GM21786 (cell line): ENCODE results near the gene MAT2B.
"Not testable (repeated sequence)": the region's sequence is repeated elsewhere in the genome, so short reads cannot be mapped to it uniquely, and the experiment has no call there.

Source experiments
- ATAC-seq: cut with Tn5 transposase; IDR thresholded peaks from one replicate; pipeline ENCODE4 v1.9.1; 2021; ENCODE audit not compliant: unreplicated experiment

MAT2B gene

DNA sequence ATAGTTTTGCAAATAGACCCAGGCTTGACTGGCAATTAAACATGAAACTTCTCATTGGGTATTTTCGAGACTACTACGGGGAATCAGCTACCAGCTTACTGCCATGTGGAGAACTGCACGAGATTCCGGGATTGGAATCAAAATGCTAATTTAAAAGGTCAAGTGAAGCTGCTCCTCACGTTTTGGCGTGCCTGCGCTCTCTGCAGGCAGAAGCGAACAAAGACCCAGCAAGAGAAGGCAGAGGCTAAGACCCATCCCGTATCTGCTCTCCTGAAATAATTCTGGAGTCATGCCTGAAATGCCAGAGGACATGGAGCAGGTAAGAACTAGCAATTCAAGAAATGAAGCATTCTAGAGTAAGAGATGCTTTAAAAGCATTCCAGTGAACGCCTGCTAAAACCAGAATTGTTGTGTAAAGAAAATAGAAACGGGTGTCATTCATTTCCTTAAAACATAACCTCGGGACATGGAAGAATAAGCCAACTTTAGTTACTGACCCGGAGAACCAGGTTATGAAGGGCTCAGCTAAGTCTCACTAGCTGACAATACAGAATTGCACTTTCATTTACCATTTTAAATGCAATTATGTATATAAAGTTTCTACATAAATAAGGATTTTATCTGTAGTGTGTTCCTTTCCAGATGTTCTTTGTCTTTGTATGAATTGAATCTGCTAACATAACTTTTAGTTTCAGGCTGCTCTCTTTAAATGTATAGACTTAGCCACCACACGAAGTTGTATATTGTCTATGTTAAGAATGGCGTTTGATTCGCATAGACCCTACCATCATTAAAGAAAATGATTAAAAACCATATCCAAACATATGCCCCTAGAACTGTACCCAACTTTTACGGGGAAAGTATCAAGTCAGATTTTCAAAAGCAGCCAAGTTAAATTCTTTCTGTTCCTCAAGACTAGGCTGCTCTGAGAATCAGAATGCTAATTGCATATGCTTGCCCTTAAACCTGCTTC lies 2.0 kb upstream of the MAT2B start:
- ATAC-seq, result no peak

DNA sequence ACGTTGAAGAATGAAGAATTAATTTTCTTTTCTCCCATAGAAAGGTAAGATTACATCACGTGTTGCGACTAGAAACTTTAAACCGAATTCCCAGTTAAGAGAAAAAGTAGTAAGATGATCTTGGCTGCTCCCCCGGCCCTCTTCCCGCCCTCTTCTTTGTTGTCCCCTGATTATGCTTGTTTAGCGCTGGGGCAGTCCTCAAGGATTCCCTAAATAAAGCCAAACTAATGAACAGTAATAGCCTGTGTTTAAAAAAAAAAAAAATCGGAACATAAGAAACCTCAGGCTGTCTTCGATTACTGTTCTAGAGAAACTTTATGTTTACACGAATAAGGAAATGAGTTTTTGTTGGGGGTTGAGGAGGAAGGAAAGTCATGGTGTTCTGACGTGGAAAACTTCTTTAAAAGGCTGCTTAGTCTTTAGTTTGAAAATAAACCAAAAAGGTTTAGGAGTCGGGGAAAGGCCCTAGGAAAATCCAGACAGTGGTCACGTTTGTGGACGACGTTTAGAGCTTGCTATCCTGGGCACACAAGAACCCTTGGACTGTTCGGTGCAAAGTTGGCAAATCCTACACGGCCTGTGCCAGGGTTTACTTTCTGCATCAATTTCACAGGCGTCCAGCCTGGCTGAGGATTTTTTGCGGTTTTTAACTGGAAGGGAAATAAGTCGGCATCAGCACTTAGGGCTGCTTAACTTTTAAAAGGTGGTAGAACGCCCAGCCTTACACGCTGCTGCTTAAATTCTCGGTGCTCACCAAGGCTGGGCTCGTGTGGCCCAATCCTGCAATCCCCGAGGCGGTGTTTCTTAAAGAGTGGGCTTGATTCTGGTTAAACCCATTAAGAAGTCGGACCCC lies 1.1 kb upstream of the MAT2B start:
- no peak for ATAC-seq

DNA sequence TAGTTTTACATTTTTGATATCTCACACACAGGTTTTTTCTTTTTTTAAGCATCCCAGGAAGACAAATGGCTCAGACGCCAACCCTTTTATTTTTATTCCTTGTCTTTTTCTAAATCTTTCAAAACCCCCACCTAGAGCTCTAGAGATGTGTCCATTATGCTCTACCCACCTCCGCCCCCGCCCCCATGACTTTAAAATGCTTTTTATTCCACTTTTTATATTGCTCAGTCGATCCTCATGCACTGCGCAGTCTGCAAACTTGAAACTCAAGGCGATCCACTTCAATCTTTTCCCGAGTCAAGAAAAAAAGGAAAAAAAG lies 411 bp upstream of the MAT2B start:
- ATAC-seq, result no peak

DNA sequence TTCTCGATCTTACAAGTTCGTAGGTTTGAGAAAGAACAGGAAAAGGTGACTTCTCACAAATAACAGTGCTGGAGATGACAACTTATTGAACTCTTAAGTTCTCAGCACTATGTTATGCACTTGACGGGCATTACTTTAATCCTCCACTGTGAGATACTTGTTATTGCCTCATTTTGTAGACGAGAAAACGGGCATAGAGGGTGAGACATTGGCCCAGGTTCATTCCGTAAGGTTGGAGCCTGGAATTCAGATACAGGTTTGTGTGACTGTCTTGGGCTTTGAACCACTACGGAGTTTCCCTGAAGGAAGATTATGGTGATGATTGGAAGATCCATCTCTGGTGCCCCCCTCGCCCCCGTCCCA lies 657 bp downstream of the MAT2B start:
- peak; percentile 6 for ATAC-seq

DNA sequence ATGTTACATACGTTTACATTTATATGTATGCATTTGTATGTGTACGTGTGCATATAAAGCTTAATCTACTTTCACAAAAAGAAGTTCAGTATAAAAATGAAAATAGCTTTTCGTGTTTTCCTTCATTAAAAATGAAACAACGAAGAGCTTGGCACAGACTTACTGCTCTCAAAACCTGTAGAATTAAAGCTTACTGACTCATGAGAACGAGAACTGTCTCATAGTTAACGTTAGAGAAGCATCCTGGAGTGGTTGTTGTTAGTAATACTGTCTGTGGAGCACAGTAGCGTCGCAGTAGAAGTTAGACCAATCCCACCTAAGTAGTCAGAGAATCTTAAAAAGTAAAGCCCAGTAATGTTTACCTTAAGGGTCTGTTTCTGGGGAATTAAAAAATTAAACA lies 1.3 kb downstream of the MAT2B start:
- ATAC-seq, result no peak

DNA sequence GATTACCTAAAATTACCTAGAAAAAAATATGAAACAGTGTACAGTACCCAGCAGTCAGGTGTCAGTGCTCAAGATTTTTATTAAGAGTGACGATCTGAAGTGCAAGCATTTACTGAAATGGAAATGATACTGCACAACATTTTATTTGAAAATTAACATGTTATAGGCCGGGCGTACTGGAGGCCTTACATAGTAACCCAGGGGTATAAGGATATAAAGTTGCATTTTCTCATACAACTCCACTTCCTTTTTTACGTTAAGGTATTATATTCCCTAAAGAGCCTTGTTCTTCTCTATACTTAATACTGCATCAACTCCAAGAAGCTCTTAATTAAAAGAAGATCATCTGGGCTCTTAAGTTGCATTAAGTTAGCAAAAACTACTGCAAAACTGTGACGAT lies 3.3 kb downstream of the MAT2B start:
- no peak for ATAC-seq

DNA sequence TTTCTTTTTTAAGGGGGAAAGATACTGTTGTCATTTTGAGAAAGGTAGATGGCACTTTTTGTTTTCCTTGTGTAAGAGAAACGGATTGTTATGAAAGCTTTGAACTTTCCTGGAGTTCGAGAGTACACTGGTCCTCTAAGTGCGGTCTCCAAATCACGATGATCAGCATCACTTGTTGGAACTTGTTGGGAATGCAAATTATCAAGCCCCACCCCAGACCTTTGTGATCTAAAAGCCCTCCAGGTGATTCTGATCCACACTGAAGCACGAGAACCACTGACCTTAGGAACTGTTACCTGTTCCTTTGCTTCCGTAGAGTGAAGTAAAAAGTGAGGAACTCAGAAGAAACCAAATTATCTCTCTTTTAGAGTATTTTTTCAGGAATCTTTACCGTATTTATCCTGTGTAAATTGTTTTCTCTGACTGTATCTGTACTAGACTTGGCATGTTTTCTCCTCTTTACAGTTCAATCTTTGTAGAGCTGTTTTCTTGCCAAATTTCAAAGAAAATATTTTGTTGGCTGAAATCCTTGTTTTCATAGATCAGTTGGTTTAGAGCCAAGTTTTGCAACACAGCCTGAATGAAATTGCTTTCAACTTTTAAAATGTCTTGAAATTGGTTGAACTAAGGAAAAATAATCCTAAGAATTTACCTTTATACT lies 4.0 kb downstream of the MAT2B start:
- ATAC-seq, result no peak

DNA sequence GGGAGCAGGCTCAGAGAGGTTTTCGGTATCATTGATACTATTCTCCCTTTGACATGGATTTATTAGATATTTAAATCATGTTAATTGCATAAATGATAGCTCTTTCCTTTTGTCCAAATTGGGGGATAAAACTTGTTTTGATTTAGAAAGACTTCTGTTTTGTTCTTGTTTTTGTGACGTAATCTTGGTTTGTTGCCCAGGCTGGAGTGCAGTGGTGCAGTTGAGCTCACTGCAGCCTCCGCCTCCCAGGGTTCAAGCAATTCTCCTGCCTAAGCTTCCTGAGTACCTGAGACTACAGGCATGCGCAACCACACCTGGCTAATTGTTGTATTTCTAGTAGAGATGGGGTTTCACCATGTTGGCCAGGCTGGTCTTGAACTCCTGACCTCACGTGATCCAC lies 7.1 kb downstream of the MAT2B start:
- ATAC-seq, result no peak

DNA sequence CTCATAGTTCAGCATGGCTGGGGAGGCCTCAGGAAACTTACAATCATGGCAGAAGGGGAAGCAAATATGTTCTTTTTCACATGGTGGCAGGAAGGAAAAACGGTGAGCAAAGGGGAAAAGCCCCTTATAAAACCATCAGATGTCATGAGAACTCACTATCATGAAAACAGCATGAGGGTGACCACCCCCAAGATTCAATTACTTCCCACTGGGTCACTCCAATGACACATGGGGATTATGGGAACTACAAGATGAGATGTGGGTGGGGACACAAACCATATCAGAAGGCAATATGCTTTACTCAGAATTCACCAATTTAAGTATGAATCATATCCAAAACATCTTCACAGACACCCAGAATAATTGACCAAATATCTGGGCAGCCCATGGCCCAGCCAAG lies 19.7 kb downstream of the MAT2B start:
- no peak for ATAC-seq

DNA sequence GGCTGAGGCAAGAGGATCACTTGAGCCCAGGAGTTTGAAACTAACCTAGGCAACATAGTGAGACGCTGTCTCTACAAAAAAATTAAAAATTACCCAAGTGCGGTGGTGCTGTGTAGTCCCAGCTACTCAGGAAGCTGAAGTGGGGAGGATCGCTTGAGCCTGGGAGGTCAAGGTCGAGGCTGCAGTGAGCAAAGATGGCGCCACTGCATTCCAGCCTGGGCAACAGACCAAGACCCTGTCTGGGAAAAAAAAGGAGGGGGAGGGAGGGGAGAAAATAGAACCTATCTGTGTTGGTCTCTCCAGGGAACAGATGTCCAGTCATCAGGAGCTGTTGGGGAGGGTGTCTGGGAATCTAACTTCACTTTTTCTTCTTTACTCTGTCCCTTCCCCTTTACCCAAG lies 24.3 kb downstream of the MAT2B start:
- no peak for ATAC-seq

DNA sequence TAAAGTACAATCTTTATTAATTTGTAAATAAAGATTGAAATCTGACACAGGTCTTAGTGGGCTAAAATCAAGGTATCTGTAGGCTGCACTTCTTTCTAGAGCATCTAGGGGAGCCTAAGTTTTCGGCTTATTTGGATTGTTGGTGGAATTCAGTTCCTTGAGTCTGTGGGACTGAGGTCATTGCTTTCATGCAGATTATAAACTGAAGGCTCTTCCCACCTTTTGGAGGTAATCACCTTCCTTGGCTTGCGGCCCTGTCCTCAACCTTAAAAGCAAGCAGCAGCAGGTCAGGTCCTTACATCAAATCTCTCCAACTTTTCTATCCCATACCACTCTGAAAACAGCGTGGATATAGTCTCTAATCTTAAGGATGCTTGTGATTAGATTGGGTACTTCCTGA lies 25.9 kb downstream of the MAT2B start:
- no peak for ATAC-seq

DNA sequence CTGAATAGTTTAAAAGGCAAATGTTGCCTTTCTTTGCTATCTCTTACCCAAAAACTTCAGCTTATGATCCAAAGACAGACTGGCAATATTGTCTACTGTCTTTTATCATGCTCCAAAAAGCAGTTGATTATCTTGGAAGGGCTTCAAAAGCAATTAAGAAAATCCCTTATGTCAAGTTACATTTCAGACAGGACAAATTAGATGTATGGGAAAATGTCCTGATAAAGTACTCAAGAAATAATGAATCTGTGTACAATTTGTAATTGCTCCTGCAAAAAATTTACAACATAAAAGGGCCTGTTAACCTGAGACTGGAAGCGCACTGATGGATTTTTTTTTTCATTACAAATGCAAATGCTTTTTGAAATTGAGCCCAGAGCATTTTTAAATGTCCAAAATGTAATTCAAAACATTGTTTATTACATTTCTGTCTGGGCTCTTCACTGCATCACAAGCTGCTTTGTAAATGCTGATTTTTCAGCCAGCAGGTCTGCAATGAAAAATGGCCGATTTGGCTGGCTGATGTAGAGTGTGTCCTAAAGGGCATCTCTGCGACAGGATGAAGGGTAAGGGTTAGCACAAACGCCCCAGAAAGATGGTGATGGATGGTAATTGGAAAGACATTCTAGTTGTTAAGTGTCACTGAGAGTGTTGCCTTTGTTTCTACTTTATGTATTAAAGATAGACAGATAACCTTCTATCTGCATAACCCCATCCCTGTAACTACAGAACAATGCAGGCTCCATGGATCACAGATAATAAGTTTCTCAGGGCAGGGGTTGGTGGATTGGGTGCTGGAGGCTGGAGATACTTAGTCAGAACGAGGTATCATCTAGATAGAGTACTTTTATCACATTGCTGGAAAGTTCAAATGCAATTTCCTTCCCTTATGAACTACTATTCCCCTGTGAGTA lies 27.0 kb downstream of the MAT2B start:
- no peak for ATAC-seq

DNA sequence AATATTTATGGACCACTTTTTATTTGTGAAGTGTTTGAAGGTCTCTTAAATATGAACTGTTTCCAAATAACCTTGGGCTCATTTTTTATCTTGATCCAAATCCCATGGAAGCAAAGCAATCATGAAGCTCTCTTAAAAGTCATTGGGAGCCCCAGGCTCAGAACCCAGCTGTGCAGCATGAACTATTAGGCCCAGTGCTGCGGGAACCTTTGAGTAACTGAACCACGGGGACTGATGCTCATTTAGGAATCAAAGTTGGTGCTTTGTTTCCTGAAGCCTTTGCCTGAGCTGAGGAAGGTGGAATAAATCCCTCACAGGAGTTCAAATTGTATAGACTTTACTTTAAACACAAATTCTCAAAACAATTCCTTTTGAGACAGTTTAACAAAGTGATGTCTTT lies 27.8 kb downstream of the MAT2B start:
- no peak for ATAC-seq

DNA sequence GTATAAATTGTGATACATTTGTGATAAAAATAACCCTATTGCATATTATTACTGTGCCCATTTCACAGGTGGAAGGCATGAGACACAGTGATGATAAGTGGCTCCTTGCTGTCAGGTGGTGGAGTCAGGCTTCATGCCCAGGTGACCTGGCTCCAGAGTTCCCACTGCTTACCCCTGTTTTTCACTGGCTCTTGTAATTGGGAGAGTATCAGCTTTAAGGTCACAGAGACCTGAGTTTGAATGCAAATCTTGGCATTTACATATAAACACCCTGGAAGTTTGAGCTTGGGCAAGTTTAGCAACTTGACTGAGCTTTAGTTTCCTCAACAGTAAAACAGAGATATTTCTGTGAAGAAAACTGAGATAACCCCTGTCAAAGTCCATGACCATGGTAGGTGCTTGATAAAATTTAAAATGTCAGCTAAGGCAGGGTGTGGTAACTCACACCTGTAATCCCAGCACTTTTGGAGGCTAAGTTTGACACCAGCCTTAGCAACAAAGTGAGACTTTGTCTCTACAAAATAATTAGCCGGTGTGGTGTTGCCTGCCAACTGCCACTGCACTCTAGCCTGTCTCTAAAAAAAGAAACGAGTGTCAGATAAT lies 29.2 kb downstream of the MAT2B start:
- ATAC-seq, result no peak

DNA sequence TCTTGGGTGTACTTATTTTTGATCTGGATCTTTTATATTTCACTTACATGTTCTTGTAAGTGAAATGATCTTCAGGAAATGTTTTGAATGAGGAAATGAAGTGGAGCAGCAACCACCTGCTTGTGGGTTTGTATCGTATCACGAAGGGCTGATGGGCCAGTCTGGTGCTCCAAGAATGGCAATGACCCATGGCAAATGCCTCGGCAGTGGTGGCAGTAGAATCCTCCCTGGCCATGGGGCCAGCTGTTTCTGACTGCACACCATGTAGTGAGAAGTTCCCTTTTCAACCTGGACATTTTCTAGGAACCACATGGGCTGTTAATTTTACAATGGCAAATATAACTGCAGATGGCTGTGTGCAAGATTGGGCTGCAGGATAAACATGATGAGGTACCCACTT lies 29.9 kb downstream of the MAT2B start:
- no peak for ATAC-seq

DNA sequence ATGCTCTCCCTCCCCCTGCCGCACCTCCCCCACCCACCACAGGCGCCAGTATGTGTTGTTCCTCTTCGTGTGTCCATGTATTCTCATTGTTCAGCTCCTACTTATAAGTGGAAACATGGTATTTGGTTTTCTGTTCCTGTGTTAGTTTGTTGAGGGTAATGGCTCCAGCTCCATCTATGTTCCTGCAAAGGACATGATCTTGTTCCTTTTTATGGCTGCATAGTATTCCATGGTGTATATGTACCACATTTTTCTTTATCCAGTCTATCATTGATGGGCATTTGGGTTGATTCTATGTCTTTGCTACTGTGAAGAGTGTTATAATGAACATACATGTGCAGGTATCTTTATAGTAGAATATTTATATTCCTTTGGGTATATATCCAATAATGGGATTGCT lies 31.0 kb downstream of the MAT2B start:
- not testable (repeated sequence) for ATAC-seq

DNA sequence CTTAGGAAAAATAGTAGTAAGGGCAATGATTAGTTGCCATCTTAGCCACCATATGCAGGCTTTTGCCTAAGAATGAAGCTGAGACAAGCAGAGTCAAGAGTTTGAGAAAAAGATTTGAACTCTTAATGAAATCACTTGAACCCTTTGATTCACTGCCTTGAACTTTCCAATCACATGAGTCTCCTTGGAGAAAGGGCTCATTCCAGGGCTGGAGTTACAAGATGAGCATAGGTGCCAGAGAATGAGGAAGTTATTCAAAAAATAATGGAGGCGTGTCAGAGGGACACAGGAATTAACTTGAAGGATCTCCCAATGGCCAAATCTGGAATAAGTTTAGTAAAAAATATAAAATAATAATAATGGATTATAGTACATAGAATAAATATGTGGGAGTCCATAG lies 35.3 kb downstream of the MAT2B start:
- ATAC-seq, result no peak

DNA sequence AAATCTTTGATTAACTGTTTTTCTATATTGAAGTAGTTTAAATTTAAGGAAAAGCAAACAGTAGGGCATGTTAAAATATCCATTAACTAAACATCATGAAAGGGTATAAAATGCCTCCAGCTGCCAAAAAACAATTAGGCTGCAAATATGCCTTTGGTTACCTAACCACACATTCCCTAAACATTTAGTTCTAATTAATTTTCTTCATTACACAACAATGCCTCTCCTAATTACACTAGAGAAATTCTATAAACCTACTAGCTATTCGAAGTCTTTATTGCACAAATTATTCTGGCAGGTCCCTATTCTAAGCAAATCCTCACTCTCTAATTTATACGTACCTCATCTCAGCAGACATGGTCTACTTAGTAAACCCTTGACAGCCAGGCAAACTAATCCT lies 37.4 kb downstream of the MAT2B start:
- ATAC-seq, result no peak

DNA sequence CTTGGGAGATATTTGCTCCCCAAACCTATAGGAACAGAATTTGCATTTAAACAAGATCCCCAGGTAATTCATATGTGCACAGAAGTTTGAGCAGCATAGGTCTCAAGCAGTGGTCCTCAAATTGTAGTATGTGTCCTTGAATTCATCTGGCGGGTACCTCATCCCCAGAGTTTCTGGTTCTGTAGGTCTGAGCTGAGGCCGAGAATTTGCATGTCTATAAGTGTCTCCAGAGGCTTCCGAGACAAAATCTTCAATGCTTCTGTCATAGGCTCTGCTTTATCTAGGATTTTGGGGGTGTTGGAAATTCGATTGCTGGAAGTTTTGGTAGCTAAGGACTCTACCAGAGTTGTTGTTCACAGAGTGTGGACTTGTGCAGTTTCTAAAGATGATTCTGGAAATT lies 38.6 kb downstream of the MAT2B start:
- ATAC-seq, result no peak

DNA sequence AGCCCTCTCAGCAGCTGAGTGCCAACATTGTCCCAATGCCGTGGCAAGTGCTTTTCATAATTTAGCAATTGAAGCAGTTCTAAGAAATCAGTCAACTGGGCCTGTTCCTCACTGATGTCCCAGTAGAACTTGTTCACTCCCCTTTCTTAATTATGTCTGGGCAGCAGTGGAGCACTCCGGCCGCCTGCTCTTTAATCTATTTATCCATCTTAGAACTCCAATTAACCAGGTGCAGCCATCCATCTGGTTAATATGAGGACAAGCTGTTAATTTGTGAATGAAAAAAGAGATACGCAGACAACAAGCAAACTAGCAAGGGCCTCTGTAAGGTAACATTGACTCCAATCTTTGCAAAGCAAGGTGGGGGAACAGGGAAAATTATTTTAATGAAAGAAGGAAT lies 39.4 kb downstream of the MAT2B start:
- no peak for ATAC-seq
